DND-41 (cell line): ENCODE measurements around the gene DPYSL4.

Experiments used
- ATAC-seq: fragments of 200-7000 bp; cut with Tn5 transposase; 3 replicates; pipeline ENCODE4 v1.9.1; 2021; ENCODE audit warnings: low read depth; ENCODE audit not compliant: insufficient read depth
- DNase-seq: peaks from one replicate; pipeline ENCODE4 v3.0.0-alpha.2; 2020
- H2AFZ ChIP-seq: 2 replicates; pipeline ENCODE4 v1.6.0; 2012; ENCODE audit warnings: low read depth, low read length
- H3K27ac ChIP-seq: 2 replicates; pipeline ENCODE4 v1.5.1; 2012; ENCODE audit warnings: low read length, inconsistent platforms
- H3K27me3 ChIP-seq: fragments of 200-600 bp; sonication (generic); 2 replicates; pipeline ENCODE4 v1.6.0; 2012; ENCODE audit warnings: low read length, mild to moderate bottlenecking, inconsistent platforms; ENCODE audit not compliant: insufficient read depth, poor library complexity
- H3K36me3 ChIP-seq: 2 replicates; pipeline ENCODE4 v1.5.1; 2012; ENCODE audit warnings: low read length, inconsistent platforms; ENCODE audit not compliant: insufficient read depth
- H3K4me1 ChIP-seq: 2 replicates; pipeline ENCODE4 v1.5.1; 2012; ENCODE audit warnings: mild to moderate bottlenecking, low read length; ENCODE audit not compliant: insufficient read depth
- H3K4me2 ChIP-seq: 2 replicates; pipeline ENCODE4 v1.6.0; 2012; ENCODE audit warnings: mild to moderate bottlenecking, moderate library complexity, low read length, inconsistent platforms; ENCODE audit not compliant: insufficient read depth
- H3K4me3 ChIP-seq, 2 experiments: fragments of 200-600 bp in 1 of 2; shearing (Covaris generic) in 1 of 2; 2 replicates each; pipeline ENCODE4 v1.5.1; 2012 to 2016; ENCODE audit warnings: inconsistent platforms in 2 of 2, low read length in 2 of 2, mild to moderate bottlenecking in 2 of 2, low read depth in 1 of 2, moderate library complexity in 1 of 2
- H3K79me2 ChIP-seq: 2 replicates; pipeline ENCODE4 v1.6.0; 2012; ENCODE audit warnings: low read length, inconsistent platforms; ENCODE audit not compliant: insufficient read depth
- H3K9ac ChIP-seq: 2 replicates; pipeline ENCODE4 v1.6.0; 2012; ENCODE audit warnings: low read depth, mild to moderate bottlenecking, inconsistent platforms, low read length, moderate library complexity
- H3K9me3 ChIP-seq: 2 replicates; pipeline ENCODE4 v1.5.1; 2012; ENCODE audit warnings: low read length, moderate library complexity, mild to moderate bottlenecking, inconsistent platforms; ENCODE audit not compliant: insufficient read depth, severe bottlenecking
- H4K20me1 ChIP-seq: 2 replicates; pipeline ENCODE4 v1.6.0; 2012; ENCODE audit warnings: low read length; ENCODE audit not compliant: insufficient read depth
- CTCF ChIP-seq: IDR thresholded peaks from 2 replicates; pipeline ENCODE4 v1.5.1; 2012; ENCODE audit warnings: borderline replicate concordance, low read length, moderate library complexity, mild to moderate bottlenecking; ENCODE audit not compliant: poor library complexity, severe bottlenecking; ENCODE audit errors: extremely low read depth
- EZH2 ChIP-seq: IDR thresholded peaks from 3 replicates; pipeline ENCODE4 v1.6.1; 2012; ENCODE audit warnings: borderline replicate concordance, low read depth, mild to moderate bottlenecking, moderate library complexity, low read length, inconsistent platforms; ENCODE audit not compliant: severe bottlenecking

Gene DPYSL4

GRCh38 chr10:132201111-132201969 is 14.6 kb downstream of the DPYSL4 start:
- no peaks in the 10 kb centered on the region for H3K4me1 ChIP-seq
- H3K9ac ChIP-seq, result no peak overlapping the region
- DNase-seq, result no peak
- H2AFZ ChIP-seq, result no peak overlapping the region
- no peaks in the 10 kb centered on the region for H3K36me3 ChIP-seq
- no peak for ATAC-seq
- no peaks in the 10 kb centered on the region for H3K79me2 ChIP-seq
- no peak overlapping the region for H3K4me3 ChIP-seq
- TF ChIP-seq CTCF (no peak), EZH2 (no peak)
- no peaks in the 10 kb centered on the region for H3K9me3 ChIP-seq
- H4K20me1 ChIP-seq, result no peaks in the 10 kb centered on the region
- H3K27me3 ChIP-seq, result no peaks in the 10 kb centered on the region
- no peak overlapping the region for H3K4me2 ChIP-seq
- H3K27ac ChIP-seq, result no peak overlapping the region

- no peaks in the 10 kb centered on the region for H3K4me1 ChIP-seq
- no peak overlapping the region for H3K4me2 ChIP-seq
- no peak overlapping the region for H3K27ac ChIP-seq
- no peaks in the 10 kb centered on the region for H4K20me1 ChIP-seq
- no peak for ATAC-seq
- no peaks in the 10 kb centered on the region for H3K79me2 ChIP-seq
- no peak overlapping the region for H3K4me3 ChIP-seq
- H3K9me3 ChIP-seq, result no peaks in the 10 kb centered on the region
- no peak overlapping the region for H3K9ac ChIP-seq
- TF ChIP-seq EZH2, result no peak
- no peak for TF ChIP-seq CTCF
- no peak for DNase-seq
- no peaks in the 10 kb centered on the region for H3K27me3 ChIP-seq
- H2AFZ ChIP-seq, result no peak overlapping the region
- no peaks in the 10 kb centered on the region for H3K36me3 ChIP-seq
These were observed 15.6 kb downstream of the DPYSL4 start for GRCh38 chr10:132202070-132202970.

GRCh38 chr10:132203256-132204077 is 16.7 kb downstream of the DPYSL4 start:
- no peak for TF ChIP-seq EZH2
- Histone ChIP-seq H3K27me3 (no peaks in the 10 kb centered on the region), H3K27ac (no peak overlapping the region), H3K9ac (no peak overlapping the region), H3K9me3 (no peaks in the 10 kb centered on the region), H3K4me2 (no peak overlapping the region), H3K79me2 (no peaks in the 10 kb centered on the region), H3K36me3 (no peaks in the 10 kb centered on the region), H4K20me1 (no peaks in the 10 kb centered on the region), H2AFZ (no peak overlapping the region), H3K4me3 (no peak overlapping the region), H3K4me1 (no peaks in the 10 kb centered on the region)
- no peak for DNase-seq
- no peak for ATAC-seq
